ENCODE results near the gene CREG2. TPM values are rescaled to one million over a fixed set of nuclear protein-coding genes. Genes with fewer than 3 reads are reported as not detected.

Gene CREG2
- total RNA-seq, 1 donor from 2014 or later, result not detected

DNA sequence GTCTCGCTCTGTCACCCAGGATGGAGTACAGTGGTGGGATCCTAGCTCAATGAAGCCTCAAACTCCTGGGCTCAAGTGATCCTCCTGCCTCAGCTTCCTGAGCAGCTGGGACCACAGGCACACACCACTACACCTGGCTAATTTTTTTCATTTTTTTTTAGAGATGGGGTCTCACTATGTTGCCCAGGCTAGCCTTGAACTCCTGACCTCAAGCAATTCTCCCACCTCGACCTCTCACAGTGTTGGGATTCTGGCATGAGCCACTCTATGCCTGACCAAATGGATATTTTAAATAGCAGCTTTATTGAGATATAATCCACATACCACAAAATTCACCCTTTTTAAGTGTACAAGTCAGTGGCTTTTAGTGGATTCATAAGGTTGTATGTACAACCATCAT is 89.9 kb downstream of the CREG2 start:
- Mint-ChIP-seq H3K9me3 (no peaks in the 10 kb centered on the region), H3K4me3 (no peak overlapping the region), H3K27ac (no peak overlapping the region), H3K4me1 (peaks cover 36% of the 10 kb centered on the region), H3K27me3 (no peaks in the 10 kb centered on the region), H3K36me3 (ENCODE audit: low read depth) (peaks cover 48% of the 10 kb centered on the region)
- DNase-seq (no peak), ATAC-seq (ENCODE audit: low read depth) (no peak)
- intact Hi-C loops (cut with micrococcal nuclease), result no loop called here
- ChIA-PET POLR2A (no interaction called here), CTCF (no interaction called here)
- TF ChIP-seq, protein P1, sequence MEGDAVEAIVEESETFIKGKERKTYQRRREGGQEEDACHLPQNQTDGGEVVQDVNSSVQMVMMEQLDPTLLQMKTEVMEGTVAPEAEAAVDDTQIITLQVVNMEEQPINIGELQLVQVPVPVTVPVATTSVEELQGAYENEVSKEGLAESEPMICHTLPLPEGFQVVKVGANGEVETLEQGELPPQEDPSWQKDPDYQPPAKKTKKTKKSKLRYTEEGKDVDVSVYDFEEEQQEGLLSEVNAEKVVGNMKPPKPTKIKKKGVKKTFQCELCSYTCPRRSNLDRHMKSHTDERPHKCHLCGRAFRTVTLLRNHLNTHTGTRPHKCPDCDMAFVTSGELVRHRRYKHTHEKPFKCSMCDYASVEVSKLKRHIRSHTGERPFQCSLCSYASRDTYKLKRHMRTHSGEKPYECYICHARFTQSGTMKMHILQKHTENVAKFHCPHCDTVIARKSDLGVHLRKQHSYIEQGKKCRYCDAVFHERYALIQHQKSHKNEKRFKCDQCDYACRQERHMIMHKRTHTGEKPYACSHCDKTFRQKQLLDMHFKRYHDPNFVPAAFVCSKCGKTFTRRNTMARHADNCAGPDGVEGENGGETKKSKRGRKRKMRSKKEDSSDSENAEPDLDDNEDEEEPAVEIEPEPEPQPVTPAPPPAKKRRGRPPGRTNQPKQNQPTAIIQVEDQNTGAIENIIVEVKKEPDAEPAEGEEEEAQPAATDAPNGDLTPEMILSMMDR (IDR thresholded peaks at IDR 0.05), result no peak

DNA sequence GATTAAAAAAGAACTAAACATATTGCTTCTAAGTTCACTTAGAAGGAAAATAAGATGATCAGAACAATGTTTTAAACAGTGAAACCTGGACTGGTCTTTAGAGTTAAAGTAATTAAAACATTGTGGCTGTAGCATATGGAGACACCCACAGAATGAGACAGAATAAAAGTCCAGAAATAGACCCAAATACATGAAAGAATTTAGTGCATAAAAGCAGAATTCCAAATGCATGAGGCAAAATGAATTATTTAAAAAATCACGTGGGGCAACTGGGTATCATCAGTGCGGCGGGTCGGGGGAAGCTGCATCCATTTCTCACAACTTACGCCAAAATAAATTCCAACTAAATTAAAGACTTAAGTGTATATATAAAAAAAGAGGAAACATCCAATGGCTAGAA is 90.9 kb downstream of the CREG2 start:
- Mint-ChIP-seq H3K36me3 (ENCODE audit: low read depth) (peaks cover 48% of the 10 kb centered on the region), H3K4me1 (peaks cover 29% of the 10 kb centered on the region), H3K27ac (no peak overlapping the region), H3K27me3 (no peaks in the 10 kb centered on the region), H3K9me3 (no peaks in the 10 kb centered on the region), H3K4me3 (no peak overlapping the region)
- DNase-seq (no peak), ATAC-seq (ENCODE audit: low read depth) (no peak)
- TF ChIP-seq, protein P1 (IDR thresholded peaks at IDR 0.05), result no peak
- intact Hi-C loops (cut with micrococcal nuclease), result no loop called here
- CTCF ChIA-PET, result no interaction called here
- POLR2A ChIA-PET, result interaction anchor here (0.6 kb wide), 1 partner anchor 106 kb away, joined by 3 read pairs; no protein-coding TSS in a partner anchor

DNA sequence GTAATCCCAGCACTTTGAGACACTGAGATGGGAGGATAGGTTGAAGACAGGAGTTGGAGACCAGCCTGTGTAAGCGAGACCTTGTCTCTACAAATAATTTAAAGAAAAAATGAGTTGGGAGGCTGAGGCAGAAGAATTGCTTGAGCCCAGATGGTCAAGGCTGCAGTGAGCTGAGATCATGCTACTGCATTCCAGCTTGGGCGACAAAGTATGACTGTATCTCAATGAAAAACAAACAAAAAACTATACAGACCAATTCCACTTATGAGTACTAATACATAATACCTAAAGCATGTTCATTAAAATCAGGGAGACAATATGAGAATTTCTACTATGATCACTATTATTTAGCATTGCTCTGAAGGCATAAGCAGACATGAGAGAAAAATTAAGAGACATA is 91.4 kb downstream of the CREG2 start:
- TF ChIP-seq, protein P1 (IDR thresholded peaks at IDR 0.05), result no peak
- H3K36me3 Mint-ChIP-seq (ENCODE audit: low read depth), result peaks cover 49% of the 10 kb centered on the region
- DNase-seq (no peak), ATAC-seq (ENCODE audit: low read depth) (no peak)
- H3K4me1 Mint-ChIP-seq, result peaks cover 27% of the 10 kb centered on the region
- POLR2A ChIA-PET, result no interaction called here
- intact Hi-C loops (cut with micrococcal nuclease), result no loop called here
- H3K27me3 Mint-ChIP-seq, result no peaks in the 10 kb centered on the region
- no peaks in the 10 kb centered on the region for H3K9me3 Mint-ChIP-seq
- CTCF ChIA-PET, result no interaction called here
- H3K27ac Mint-ChIP-seq, result no peak overlapping the region
- no peak overlapping the region for H3K4me3 Mint-ChIP-seq

Other genes with a start within 250 kb of the CREG2 start
- gene TBC1D8, start 236.1 kb downstream of the CREG2 start, total RNA-seq, result 3.5 and 4.7 TPM in 2 replicates
- gene CNOT11, start 134.6 kb downstream of the CREG2 start, total RNA-seq, result 50.8 and 59.7 TPM in 2 replicates
- 39.6 and 48.3 TPM in 2 replicates for gene RNF149, start 78.8 kb downstream of the CREG2 start, total RNA-seq
- not detected in 2 replicates for gene RFX8, start 87.6 kb upstream of the CREG2 start, total RNA-seq